Measurements from ENCODE around the gene TEKT1.
"Not testable (repeated sequence)": the region's sequence is repeated elsewhere in the genome, so short reads cannot be mapped to it uniquely, and the experiment has no call there.

The TEKT1 gene

GRCh38 chr17:6818938-6819337 is 12.6 kb downstream of the TEKT1 start:
- POLR2A ChIA-PET, result no interaction called here
- Histone ChIP-seq H3K4me1 (ENCODE audit: control insufficient read depth, insufficient read depth, low read length) (no peaks in the 10 kb centered on the region), H3K36me3 (ENCODE audit: control insufficient read depth in 2 of 2, insufficient read depth in 1 of 2, low read length in 2 of 2) (no peaks in the 10 kb centered on the region), H3K4me3 (ENCODE audit: low read depth, low read length) (no peak overlapping the region), H3K9me3 (ENCODE audit: control insufficient read depth, insufficient read depth, low read depth, low read length) (no peaks in the 10 kb centered on the region), H3K27ac (ENCODE audit: extremely low read depth, low read depth, low read length) (no peak overlapping the region)
- CTCF ChIA-PET, result interaction anchor here (1.3 to 1.4 kb wide), 2 partner anchors 23 to 25 kb away, joined by 3 read pairs; no protein-coding TSS in a partner anchor
- TF ChIP-seq TRIM28 (IDR thresholded peaks at IDR 0.05; ENCODE audit: borderline replicate concordance, low read length) (no peak), ZBTB11 (tag by site-specific recombination; conservative IDR thresholded peaks at IDR 0.05; ENCODE audit: low read depth) (no peak), SP7 (tag by site-specific recombination; IDR thresholded peaks at IDR 0.05) (no peak), HOXD13 (CRISPR knock-in tag; IDR thresholded peaks at IDR 0.05; ENCODE audit: borderline replicate concordance) (no peak), ZNF37A (tag by site-specific recombination; IDR thresholded peaks at IDR 0.05) (no peak), ZEB2 (tag by site-specific recombination; IDR thresholded peaks at IDR 0.05) (no peak)
- TF ChIP-seq, protein P1, sequence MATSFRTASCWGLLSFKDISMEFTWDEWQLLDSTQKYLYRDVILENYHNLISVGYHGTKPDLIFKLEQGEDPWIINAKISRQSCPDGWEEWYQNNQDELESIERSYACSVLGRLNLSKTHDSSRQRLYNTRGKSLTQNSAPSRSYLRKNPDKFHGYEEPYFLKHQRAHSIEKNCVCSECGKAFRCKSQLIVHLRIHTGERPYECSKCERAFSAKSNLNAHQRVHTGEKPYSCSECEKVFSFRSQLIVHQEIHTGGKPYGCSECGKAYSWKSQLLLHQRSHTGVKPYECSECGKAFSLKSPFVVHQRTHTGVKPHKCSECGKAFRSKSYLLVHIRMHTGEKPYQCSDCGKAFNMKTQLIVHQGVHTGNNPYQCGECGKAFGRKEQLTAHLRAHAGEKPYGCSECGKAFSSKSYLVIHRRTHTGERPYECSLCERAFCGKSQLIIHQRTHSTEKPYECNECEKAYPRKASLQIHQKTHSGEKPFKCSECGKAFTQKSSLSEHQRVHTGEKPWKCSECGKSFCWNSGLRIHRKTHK (tag by site-specific recombination; IDR thresholded peaks at IDR 0.05), result no peak
- TF ChIP-seq, protein P2, sequence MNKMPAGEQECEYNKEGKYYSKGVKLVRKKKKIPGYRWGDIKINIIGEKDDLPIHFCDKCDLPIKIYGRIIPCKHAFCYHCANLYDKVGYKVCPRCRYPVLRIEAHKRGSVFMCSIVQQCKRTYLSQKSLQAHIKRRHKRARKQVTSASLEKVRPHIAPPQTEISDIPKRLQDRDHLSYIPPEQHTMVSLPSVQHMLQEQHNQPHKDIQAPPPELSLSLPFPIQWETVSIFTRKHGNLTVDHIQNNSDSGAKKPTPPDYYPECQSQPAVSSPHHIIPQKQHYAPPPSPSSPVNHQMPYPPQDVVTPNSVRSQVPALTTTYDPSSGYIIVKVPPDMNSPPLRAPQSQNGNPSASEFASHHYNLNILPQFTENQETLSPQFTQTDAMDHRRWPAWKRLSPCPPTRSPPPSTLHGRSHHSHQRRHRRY (tag by site-specific recombination; IDR thresholded peaks at IDR 0.05), result no peak

DNA sequence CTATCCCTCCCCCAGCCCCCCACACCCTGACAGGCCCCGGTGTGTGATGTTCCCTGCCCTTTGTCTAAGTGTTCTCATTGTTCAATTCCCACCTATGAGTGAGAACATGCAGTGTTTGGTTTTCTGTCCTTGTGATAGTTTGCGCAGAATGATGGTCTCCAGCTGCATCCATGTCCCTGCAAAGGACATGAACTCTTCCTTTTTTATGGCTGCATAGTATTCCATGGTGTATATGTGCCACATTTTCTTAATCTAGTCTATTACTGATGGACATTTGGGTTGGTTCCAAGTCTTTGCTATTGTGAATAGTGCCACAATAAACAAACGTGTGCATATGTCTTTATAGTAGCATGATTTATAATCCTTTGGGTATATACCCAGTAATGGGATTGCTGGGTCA is 15.2 kb downstream of the TEKT1 start:
- CTCF ChIA-PET; H3K9me3 ChIP-seq (ENCODE audit: control insufficient read depth, insufficient read depth, low read depth, low read length); H3K27ac ChIP-seq (ENCODE audit: extremely low read depth, low read depth, low read length); POLR2A ChIA-PET; H3K36me3 ChIP-seq (ENCODE audit: control insufficient read depth in 2 of 2, insufficient read depth in 1 of 2, low read length in 2 of 2); H3K4me1 ChIP-seq (ENCODE audit: control insufficient read depth, insufficient read depth, low read length); H3K4me3 ChIP-seq (ENCODE audit: low read depth, low read length): not testable (repeated sequence)
- TF ChIP-seq ZNF280D (tag by site-specific recombination; IDR thresholded peaks at IDR 0.05), result 0 out of 2 replicates have a peak, but pooled peaks have one; percentile 64
- peak; percentile 94 for TF ChIP-seq ZNF146 (tag by site-specific recombination; IDR thresholded peaks at IDR 0.05)

DNA sequence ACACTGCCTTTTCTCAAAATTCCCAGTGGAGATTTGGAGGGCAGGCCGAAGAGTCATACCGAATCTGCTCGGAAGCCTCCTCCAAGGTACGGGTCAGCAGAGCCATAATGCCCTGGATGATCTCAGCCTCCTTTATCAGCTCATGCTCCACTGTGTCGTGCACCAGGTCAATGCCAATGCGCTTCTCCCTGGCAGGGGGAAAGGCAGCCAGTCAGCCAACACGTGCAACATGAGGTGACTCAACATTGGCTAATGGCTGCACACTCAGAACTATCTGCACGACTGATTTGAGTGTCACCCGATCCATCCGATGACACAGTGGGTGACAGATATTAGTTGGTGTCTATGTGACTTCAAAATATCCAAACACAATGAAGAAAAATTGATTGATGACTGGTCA is 15.8 kb downstream of the TEKT1 start:
- Histone ChIP-seq H3K27ac (ENCODE audit: extremely low read depth, low read depth, low read length) (no peak overlapping the region), H3K9me3 (ENCODE audit: control insufficient read depth, insufficient read depth, low read depth, low read length) (no peaks in the 10 kb centered on the region), H3K36me3 (ENCODE audit: control insufficient read depth in 2 of 2, insufficient read depth in 1 of 2, low read length in 2 of 2) (no peaks in the 10 kb centered on the region), H3K4me3 (ENCODE audit: low read depth, low read length) (no peak overlapping the region), H3K4me1 (ENCODE audit: control insufficient read depth, insufficient read depth, low read length) (no peaks in the 10 kb centered on the region)
- ChIA-PET POLR2A (interaction anchor here (1.5 kb wide), 1 partner anchor 38 kb away, joined by 3 read pairs; no protein-coding TSS in a partner anchor), CTCF (no interaction called here)
- TF ChIP-seq REPIN1 (tag by site-specific recombination; IDR thresholded peaks at IDR 0.05; ENCODE audit: low read depth), result no peak
- TF ChIP-seq SETDB1 (IDR thresholded peaks at IDR 0.05; ENCODE audit: insufficient read length, low read length), result no peak
- no peak for TF ChIP-seq KLF16 (tag by site-specific recombination; IDR thresholded peaks at IDR 0.05)
- TF ChIP-seq WT1 (tag by site-specific recombination; IDR thresholded peaks at IDR 0.05), result no peak
- TF ChIP-seq KLF1 (tag by site-specific recombination; IDR thresholded peaks at IDR 0.05), result no peak
- no peak for TF ChIP-seq SP7 (tag by site-specific recombination; IDR thresholded peaks at IDR 0.05)
- no peak for TF ChIP-seq ZFP3 (tag by site-specific recombination; IDR thresholded peaks at IDR 0.05; ENCODE audit: low read depth)
- no peak for TF ChIP-seq ZNF555 (tag by site-specific recombination; conservative IDR thresholded peaks at IDR 0.05)
- TF ChIP-seq ZBTB21 (tag by site-specific recombination; IDR thresholded peaks at IDR 0.05), result no peak
- TF ChIP-seq ZNF792 (tag by site-specific recombination; IDR thresholded peaks at IDR 0.05), result no peak
- no peak for TF ChIP-seq ZBTB44 (tag by site-specific recombination; IDR thresholded peaks at IDR 0.05)
- TF ChIP-seq TCF7L2 (IDR thresholded peaks at IDR 0.05; ENCODE audit: borderline replicate concordance, low read depth, low read length), result no peak
- TF ChIP-seq ZNF501 (tag by site-specific recombination; IDR thresholded peaks at IDR 0.05), result no peak

Data from HEK293 (cell line).